Fibroblast of lung (primary cell): ENCODE data around the gene STXBP6.

Experiments used
- EZH2 ChIP-seq: IDR thresholded peaks from 2 replicates; pipeline ENCODE4 v1.5.1; 2012; ENCODE audit warnings: low read length, control low read depth, mild to moderate bottlenecking; ENCODE audit errors: missing control alignments
- TF ChIP-seq, protein P1 (sequence below), 2 donors: IDR thresholded peaks in 1 of 2; conservative IDR thresholded peaks in 1 of 2; 1 replicate in 1 of 2; 2 replicates in 1 of 2; pipeline ENCODE4 v1.5.1; 2011 to 2012; ENCODE audit warnings: low read length in 2 of 2, control low read depth in 1 of 2, inconsistent platforms in 1 of 2, low read depth in 1 of 2, mild to moderate bottlenecking in 1 of 2

GRCh38 chr14:25080682-25081081 is 30.7 kb upstream of the STXBP6 start:
- TF ChIP-seq, protein P1, sequence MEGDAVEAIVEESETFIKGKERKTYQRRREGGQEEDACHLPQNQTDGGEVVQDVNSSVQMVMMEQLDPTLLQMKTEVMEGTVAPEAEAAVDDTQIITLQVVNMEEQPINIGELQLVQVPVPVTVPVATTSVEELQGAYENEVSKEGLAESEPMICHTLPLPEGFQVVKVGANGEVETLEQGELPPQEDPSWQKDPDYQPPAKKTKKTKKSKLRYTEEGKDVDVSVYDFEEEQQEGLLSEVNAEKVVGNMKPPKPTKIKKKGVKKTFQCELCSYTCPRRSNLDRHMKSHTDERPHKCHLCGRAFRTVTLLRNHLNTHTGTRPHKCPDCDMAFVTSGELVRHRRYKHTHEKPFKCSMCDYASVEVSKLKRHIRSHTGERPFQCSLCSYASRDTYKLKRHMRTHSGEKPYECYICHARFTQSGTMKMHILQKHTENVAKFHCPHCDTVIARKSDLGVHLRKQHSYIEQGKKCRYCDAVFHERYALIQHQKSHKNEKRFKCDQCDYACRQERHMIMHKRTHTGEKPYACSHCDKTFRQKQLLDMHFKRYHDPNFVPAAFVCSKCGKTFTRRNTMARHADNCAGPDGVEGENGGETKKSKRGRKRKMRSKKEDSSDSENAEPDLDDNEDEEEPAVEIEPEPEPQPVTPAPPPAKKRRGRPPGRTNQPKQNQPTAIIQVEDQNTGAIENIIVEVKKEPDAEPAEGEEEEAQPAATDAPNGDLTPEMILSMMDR (conservative IDR thresholded peaks at IDR 0.05 in 1 of 2, IDR thresholded peaks at IDR 0.05 in 1 of 2; ENCODE audit: low read depth in 1 of 2, low read length in 2 of 2): no peak
- no peak for TF ChIP-seq EZH2
